ENCODE results near the gene KITLG. TPM values are rescaled to one million over a fixed set of nuclear protein-coding genes. Genes with fewer than 3 reads are reported as not detected.
"Not testable (repeated sequence)": the region's sequence is repeated elsewhere in the genome, so short reads cannot be mapped to it uniquely, and the experiment has no call there.

The KITLG gene
- polyA plus RNA-seq, 3 donors, result 26.7 to 31.2 (median 27.5) TPM

DNA sequence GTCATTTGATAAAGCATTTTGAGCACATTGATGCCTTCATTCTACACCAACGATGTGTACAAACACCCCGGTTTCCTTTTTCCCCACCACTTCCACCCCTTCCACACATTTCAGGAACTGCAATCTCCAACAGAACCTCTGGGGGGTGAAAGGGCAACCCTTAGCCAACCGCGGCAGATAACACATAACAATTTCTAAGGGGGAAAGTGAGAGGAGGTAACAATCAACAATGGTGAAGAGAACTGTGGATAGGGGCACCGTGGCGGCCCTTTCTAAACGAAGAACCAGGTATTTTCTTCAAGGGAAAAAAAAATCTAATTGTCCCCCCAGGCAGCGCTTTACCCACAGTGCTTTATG lies 1.1 kb downstream of the KITLG start:
- peak; percentile 30 for DNase-seq

DNA sequence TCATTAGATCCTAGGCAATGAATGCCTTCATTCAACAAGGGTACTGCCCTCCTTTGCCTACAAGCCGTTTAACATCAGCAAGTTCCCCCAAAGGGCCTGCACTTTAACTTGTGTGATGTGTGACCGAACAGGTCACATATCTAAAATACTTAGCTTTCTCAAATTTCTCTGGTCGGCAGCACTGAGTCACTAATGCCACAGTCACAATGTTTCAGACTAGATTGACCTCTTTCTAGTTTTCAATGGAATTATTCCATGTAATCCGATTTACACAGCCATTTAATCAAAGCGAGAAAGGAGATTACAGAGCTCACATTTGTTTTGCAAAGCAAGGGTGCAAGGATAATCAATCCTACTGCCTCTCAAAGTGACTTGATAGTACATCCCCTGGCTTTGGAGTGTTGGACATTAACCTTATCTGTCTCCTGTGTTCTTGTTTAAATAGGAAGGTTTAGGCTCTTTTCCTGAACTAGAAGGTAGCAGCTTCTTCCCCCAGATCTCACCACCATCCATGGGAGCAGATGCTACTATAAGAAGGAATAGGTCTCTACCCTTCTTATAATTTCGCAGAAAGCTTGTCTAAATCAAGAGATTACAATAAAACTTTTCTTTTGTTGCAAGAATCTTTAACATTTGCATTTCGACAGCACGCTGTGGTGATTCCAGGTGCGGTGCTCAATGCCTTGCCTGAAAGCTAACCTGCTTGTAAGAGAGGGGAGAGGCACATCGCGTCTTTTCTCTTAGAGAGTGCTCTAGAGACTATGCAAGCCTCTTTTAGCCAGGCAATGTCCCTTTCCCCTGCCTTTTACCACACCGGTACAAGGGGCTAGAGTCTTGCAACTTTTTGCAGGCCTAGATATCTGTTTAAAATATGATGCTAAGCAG lies 1.8 kb downstream of the KITLG start:
- DNase-seq, result no peak

DNA sequence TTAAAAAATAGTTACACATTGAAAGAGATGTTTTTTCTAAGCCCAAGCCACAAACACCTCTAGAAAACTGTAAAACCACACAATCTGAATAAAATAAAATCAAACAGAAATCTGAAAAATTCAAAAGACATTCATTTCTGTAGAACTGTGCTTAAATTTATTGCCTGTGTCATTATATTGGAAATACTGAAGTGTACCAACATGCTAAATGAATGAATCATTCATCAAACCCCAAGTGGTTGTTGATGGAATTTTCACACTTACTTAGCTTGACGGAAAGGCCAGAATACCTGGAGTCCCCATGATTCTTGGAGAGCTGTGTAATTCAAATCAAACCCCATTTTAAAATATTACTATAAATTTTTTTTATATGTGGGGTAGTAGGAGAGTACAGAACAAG lies 2.7 kb downstream of the KITLG start:
- no peak for DNase-seq

DNA sequence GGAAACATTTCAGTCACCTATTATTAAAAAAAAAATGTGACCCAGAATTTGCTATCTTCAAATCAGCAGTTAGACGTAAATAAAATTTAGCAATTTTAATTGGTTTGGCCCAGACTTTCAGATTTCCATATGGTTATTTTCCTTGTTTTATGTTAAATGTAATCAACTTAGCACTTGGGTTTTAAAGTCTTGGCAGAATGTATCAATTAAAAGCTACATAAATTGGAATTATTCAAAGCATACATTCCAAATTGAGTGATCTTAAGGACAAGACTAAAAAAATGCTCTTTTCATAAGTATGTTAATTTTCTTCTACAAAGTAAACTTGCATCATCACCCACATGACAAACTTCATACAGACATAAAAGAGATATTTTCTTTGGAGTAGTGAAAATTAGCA lies 3.4 kb downstream of the KITLG start:
- no peak for DNase-seq

DNA sequence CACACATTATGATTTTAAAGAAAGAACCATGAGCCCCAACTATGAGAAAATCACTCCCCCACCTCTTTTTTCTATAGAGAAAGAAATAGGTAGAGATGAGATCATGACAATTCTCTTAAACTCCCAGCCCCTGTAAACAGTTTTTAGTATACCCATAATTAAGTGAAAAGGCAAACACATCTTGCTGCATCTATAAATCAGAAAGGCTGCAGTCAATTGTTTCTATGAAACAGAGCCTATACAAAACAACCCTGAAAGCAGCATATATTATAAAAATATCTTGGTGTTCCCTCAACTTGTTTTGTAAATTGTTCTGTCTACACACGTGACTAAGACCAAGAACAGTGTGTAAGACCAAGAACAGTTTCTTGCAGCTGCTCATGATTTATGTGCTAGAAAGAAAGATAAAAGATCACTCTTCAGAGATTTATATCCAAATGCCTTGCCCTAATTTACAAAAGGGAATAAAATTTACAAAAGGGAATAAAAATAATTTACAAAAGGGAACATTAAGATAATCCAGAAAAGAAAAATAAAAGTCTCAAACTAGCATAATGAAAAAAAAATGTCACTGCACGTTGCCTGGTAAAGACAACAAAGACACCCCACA lies 4.8 kb downstream of the KITLG start:
- DNase-seq, result no peak

DNA sequence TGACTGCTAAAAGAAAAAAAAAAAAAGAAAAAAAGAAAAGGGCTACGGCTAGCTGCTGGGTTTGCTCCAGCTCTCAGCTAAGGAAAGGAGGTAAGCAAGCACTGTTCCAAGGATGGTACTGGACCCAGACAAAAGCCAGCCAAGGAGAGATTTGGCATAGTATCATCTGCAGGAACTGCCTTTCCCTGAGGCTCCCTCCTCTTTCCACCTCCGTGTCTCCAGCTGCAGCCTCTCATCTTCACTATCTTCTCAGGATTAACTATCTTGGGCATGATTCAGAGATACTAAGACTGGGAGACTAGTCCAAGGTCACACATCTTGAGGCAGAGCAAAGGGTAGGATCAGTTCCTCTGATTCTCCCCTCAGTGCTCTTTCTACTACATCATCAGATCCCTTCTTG lies 6.0 kb downstream of the KITLG start:
- no peak for DNase-seq

DNA sequence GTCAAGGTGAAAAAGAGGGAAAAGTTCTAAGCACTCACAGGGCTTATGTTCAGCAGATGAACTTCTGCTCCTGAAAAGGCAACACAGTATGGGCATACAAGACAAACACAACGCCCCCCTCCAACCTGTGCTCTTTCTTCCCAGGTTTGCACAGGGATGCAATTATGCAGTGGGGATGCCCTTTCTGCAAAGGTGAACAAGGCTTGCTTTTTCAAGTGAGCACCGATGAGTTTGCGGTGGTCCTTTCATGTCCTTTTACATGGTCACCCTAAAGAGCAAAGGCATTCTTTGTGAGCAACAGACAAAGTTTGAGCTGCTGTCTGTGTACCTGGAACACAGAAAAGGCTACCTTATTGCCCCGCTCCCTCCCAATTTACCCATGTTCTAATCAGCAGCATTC lies 6.7 kb downstream of the KITLG start:
- no peak for DNase-seq

DNA sequence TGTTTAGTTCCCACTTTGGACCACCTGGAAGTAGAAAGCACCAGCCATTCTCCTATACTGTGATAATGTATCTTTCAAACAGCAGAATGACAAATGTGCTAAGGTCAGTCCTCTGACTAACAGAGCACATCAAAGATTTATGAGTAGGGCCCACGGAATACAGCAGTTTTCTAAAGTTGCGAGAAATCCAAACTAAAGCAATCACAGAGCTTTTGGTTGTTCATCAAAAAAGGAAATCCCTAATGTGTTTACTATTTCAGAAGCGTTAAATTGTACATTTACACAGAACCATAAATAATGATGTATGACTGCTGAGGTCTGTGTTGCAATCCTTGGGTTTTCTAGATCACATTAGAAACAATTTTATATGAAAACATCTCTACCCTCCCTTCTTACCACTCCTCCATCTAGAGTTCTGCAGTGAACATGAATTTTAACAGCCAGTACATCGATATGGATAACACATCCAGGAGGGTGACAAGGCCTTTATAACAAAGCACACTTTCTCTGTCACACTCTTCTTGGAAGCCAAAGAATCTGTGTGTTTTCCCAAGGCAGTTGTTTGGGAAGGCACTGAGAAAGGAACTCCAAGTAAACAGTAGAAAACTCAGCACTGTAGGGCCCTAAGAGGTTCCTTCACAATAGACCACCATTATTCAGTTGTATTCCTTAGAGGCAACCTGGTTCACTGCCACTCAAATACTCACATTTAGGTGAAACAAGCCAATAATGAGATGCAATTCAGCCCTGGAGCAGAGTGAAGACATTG lies 7.3 kb downstream of the KITLG start:
- DNase-seq, result no peak

DNA sequence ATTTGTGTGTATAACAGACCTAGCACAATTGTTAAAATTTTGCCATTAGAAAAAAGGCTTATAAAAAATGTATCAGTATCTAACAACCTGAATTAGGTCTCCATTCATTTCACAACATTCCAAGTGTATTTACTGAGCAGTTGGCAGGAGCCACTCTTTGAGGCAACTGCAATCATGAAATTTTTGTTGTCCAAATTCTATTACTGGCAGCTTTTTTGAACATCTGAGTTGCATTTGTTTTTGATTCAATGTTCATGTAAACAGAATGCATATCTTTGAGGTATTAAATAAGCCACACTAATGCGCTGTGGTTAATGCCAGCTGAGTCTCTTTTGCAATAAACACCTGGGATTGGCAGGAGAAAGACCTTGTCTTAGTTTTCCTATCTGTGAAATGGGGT lies 8.7 kb downstream of the KITLG start:
- no peak for DNase-seq

DNA sequence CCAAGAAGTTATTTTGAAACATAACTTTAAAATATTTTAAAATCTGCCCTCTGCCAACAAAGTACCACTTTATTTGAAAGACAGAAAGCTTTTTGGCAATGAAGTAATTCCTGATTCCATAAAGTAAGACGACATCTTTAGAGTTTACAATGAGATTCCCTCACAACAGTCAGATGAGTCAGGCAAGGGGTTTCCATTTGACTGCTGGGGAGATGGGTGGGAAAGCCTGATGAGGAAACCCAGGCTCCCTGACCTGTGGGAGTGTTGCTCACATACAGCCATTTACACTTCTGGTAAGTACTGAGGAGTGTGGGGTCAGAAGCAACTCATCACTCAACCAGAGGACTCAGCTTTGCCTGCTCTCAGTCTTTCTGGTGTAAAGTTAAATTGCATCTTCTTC lies 10.2 kb downstream of the KITLG start:
- DNase-seq, result no peak

DNA sequence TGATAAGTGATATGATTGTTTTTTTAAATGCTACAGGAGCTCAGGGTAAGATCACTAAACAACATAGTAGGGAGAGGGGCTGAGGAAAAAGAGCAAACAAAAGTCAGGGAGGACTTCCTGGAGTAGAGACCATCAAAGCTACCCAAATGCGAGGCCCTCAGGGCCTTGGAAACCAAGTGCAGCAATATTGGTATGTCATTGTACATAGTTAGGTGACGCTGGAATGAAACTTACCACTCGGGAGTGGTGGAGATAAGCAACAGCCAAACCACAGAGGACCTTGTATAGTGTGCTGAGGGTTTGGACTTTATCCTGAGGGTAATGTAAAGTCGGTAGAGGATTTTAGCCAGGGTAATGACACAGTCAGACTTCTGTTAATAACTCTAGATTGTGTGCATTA lies 13.8 kb downstream of the KITLG start:
- no peak for DNase-seq

DNA sequence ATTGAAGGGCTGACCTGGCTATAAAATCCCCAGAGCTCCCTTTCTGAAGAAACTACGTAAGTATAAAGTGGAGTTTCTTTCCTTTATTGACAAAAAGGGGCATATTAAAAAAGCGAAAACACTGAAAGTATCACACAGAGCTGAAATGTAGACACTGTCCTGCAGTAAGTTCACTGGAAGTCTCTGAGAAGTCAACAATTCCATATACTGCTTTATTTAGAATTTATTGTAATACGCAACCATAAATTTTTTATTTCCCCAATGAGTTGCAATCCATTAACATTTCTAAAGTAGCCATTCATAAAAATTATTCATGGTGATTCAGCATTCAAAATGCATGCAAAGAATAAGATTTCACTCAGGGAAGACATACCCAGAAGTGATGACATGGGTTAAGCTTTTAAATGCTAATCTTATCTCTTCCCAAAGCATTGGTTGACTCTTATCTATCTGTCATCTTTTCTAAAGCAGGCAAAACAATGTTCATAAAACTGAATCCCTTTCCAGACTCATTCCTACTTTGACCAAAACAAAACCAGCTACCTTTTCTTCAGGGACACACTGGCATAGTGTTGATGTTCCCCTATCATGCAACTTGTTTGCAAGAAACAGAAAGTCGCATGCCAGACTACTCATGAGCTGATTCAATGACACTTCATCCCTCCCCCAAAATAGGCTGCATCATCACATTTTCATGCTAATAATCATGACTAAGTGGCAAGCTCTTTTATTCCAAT lies 17.3 kb downstream of the KITLG start:
- DNase-seq, result no peak

DNA sequence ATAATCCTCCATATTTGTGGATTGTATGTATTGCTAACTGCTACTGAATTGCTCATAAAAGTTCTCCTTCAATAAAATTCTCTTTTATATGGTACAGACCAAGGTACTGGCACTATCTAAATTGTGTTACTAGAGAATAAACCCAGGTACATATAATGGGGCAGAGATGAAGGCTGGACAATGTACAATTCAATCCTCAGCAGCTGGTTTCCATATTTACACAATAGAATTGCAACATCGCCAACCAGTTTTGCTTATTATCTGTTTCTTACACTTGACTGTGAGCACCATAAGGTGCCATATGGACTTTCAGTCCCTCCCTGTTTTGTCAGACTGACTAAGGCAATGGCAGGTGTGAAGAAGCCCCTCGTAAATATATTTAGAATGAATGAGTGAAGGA lies 18.1 kb downstream of the KITLG start:
- no peak for DNase-seq

DNA sequence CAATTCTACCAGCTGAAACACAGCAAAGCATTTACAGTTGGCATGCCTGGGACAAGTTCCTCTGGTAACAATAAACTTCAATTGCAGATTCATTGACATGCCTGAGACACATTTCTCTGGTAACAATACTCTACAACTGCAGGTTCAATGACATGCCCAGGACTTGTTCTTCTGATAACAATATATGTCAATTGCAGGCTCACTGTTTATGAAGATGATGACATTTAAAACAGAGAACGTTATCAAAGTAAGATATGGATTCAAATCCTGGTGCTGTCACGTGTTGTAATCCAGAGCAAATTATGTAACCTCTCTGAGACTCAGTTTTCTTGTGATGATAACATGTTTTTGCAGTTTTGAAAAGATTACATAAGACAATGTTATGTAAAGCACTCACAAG lies 20.5 kb downstream of the KITLG start:
- no peak for DNase-seq

DNA sequence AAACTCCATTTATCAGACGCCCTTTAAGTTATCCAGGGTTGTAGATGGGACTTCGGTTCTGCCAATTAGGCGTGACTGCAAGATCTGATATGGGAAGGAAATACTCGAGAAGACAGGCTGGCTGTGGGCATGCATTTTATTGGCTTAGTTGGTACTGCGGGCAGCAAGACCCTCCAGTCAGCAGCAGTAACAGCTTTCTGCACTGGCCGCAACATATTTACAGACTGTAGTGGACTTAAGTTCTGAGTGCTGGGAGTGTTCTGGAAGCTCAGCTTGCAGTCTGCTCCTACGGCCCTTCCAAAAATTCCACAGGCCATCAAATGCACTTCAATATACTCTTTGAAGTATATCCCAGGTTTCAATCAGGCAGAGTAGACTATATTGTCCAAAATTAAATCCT lies 21.1 kb downstream of the KITLG start:
- DNase-seq, result no peak

DNA sequence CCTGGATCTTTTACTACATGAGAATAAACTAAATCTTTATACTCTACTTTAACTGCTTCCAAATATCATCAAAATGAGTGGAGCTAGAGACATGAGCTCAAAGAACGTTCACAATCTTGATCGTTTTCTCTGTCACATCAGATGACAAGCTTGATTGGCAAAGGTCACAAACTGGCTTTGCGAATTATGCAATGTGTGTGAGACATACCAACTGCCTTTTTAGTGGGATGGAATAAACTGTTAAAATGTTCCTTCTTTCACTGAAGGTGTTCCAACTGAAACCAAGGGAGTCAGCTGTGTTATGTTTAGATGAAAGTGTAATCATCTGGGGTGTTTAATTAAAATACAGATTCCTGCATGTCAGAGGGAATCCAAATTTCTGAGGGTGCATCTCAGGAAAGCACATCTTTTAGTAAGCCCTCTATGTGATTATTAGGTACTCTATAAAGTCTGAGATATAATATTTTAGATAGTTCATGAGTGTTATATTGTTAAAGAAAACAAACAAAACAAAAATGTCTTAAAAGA lies 21.9 kb downstream of the KITLG start:
- DNase-seq, result no peak

DNA sequence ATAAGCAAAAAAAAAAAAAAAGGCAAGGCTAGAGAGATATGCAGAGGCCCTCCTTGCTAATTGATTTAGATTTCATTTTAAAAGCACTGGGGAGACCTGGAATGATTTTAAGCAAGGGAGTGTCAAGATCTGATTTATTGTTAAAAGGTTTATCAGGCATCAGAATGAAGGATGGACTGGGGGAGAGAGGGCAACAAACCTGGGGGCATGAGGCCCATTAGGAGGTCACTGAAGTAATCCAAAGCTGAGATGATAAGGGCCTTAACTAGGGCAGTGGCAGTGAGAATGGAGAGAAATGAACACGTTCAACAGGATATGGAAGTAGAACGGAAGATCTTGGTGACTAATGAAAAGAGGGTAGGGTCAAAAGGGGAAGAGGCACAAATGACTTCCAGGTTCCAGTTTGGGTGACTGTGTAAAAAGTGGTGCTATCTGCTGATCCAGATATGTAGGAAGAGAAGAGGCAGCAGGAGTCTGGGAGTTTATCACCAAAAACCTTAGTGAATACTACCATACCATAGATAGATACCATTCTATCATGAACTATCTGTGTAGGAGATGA lies 24.0 kb downstream of the KITLG start:
- DNase-seq, result no peak

DNA sequence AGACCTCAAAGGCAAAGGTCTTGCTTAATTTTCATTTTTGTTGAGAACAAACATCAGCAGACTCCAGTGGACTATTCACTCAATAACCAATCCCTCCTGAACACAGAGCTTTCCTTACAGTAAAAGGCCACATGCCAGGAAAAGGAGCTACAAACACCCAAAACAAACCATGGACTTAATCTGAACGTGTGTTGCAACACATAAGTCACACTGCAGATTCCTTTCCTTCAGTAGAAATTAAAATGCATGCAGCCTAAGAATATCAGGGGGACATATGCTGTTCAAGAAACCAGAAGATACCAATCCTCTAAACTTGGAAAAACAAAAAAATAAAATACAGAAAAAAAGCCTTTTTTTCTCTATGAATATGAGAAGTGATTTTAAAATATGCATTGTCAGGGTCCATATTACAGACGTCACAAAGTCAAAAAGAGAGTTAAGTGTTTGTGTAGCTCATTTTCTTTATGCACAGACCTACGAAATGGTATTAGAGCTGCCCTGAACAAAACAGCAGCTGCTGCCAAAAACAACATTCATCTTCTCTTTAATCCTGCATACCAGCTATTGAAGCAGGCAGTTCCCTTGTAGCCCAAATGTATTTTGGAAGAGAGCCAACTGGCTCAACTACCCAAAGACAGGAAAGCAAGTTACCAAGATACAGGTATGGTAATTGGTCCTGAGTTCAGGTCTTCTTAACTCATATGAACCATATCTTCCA lies 26.2 kb downstream of the KITLG start:
- peak; percentile 36 for DNase-seq

DNA sequence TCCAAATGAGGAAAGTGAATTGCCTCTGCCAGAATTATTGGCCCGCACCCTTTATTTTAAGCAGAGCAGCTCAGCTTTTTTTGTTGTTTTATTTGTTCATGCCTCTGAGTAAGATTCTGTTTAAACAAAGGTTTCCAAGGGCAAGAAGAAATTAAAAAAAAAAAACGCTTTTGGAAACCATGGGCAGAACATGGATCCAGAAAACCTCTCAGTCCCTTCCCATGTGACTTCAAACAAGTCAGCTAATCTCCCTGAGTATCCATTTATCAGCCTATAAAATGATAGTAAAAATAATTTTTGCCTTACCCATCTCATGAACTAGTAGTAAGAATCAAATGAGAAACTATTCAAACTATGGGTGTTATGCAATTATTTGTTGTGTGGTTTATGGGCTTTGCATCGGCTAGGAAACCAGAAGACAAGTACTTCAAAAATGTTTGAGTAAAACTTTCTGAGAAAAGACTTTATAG lies 27.6 kb downstream of the KITLG start:
- DNase-seq, result no peak

DNA sequence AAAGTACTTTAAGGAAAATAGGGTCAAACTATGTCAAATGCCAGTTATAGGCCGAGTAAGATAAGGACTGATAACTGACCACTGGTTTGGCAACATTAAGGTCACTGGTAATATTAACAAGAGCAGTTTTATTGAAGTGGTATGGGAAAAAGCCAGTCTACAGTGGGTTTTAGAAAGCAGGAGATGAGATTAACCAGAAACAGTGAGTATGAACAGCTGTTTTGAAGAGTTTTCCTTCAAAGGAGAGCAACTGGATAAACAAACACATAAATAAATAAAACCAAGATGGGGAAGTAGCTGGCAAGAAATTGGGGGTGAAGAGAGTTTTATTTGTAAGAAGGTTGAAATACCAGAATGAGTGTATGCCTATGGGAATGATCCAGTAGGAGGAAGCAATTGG lies 30.3 kb downstream of the KITLG start:
- DNase-seq, result no peak

DNA sequence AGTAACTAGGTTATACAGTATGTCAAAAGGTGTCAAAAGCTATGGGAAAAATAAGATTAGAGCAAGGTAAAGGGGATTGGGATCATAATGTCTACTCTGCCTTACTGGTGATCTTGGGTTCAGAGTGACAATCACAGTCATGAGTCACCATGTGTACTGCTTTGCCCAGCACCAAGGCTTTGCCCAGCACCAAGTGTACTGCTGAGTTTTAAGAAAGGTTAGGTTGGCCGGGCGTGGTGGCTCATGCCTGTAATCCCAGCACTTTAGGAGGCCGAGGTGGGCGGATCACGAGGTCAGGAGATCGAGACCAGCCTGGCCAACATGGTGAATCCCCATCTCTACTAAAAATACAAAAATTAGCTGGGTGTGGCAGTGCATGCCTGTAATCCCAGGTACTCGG lies 32.3 kb downstream of the KITLG start:
- not testable (repeated sequence) for DNase-seq
